Subcutaneous adipose tissue (tissue), 4 donors: ENCODE data around the gene TCP11. TPM values are rescaled to one million over a fixed set of nuclear protein-coding genes. Genes with fewer than 3 reads are reported as not detected.

Source experiments
- CTCF ChIP-seq: fragments of 450-650 bp; IDR thresholded peaks from one replicate; pipeline ENCODE4 v1.5.1; 2016; ENCODE audit warnings: low read depth, mild to moderate bottlenecking, control low read depth, antibody characterized with exemption, moderate library complexity
- total RNA-seq, 4 donors: library from RNA; depleted of rRNA; stranded (reverse); fragments of >200 nt; gene quantifications; one replicate each; pipeline ENCODE4 v1.1.0, GENCODE V29; 2016

The TCP11 gene
- total RNA-seq, 4 donors from 2014 or later = not detected

GRCh38 chr6:35078226-35078850, 62.8 kb downstream of the TCP11 start:
- no peak for TF ChIP-seq CTCF

GRCh38 chr6:35077713-35078105, 63.4 kb downstream of the TCP11 start:
- no peak for TF ChIP-seq CTCF

GRCh38 chr6:35076997-35077712, 64.0 kb downstream of the TCP11 start:
- no peak for TF ChIP-seq CTCF

GRCh38 chr6:35073766-35074471, 67.2 kb downstream of the TCP11 start:
- no peak for TF ChIP-seq CTCF

GRCh38 chr6:35073211-35073610, 67.9 kb downstream of the TCP11 start:
- TF ChIP-seq CTCF = no peak

GRCh38 chr6:35072698-35073055, 68.5 kb downstream of the TCP11 start:
- TF ChIP-seq CTCF = no peak

GRCh38 chr6:35072051-35072697, 69.0 kb downstream of the TCP11 start:
- no peak for TF ChIP-seq CTCF
